IPS-NIHi11 (cell line): Measurements from ENCODE around the gene LRSAM1.
"Not testable (repeated sequence)": the region's sequence is repeated elsewhere in the genome, so short reads cannot be mapped to it uniquely, and the experiment has no call there.

ENCODE experiments used
- DNase-seq: peaks from one replicate; pipeline ENCODE4 v3.0.0; 2012; ENCODE audit warnings: mixed read lengths, low spot score

LRSAM1 gene

DNA sequence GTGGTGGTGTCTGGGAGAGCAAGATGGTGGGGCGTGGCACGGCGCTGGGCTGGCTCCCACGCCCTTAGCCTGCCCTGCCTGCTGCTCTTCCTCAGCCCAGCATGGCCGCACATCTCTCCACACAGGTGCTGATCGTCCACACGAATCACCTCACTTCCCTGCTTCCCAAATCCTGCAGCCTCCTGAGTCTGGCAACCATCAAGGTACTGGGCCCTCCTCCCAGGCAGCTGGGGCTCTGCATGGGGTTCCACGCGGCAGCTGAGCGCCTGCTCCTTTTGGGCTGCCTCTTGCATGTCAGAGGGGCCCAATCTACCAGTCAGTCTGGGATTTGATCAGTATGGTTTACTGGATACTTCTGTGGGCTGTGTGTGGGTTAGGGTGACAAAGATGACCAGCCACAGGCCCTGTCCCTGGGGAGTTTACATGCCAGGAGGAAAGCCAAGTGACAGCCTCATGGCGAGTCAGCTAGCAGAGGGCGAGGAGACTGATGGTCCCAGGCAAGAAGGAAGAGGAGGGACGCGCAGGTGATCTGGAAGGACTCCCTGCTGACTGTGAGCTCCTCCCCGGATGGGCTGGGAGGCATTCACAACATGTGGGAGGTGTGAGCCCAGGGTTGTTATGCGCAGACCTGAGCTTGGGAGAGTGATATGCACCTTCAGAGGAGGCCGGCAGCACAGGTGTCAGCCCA, 6.0 kb downstream of the LRSAM1 start:
- no peak for DNase-seq

DNA sequence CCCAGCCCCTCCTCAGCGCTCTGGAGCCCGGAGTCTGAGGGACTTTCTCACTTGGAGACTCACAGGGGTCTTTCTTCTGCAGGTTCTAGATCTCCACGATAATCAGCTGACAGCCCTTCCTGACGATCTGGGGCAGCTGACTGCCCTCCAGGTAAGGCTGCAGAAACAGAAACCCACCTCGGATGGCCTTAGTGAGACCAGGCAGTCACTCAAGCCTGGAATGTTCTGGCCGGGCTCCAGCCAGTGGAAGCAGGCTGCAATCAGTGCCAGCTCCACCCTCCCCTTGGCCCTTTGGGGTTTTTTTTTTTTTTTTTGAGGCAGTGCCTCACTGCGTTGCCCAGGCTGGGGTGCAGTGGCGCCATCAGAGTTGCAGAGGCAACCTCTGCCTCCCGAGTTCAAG, 7.6 kb downstream of the LRSAM1 start:
- DNase-seq: no peak

DNA sequence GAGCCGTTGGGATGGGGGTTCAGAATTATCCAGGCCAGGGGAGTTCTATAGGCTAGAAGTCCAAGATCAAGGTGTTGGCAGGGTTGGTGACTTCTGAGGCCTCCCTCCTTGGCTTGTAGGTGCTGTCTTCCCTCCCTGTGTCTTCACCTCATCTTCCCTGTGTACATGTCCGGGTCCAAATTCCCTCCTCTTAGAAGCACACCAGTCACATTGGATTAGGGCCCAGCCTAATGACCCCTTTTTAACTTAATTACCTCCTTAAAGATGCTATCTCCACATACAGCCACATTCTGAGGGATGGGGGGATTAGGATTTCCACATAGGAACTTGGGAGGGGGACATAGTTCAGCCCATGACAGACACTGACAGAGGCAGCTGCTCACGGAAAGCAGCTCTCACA, 12.1 kb downstream of the LRSAM1 start:
- no peak for DNase-seq

DNA sequence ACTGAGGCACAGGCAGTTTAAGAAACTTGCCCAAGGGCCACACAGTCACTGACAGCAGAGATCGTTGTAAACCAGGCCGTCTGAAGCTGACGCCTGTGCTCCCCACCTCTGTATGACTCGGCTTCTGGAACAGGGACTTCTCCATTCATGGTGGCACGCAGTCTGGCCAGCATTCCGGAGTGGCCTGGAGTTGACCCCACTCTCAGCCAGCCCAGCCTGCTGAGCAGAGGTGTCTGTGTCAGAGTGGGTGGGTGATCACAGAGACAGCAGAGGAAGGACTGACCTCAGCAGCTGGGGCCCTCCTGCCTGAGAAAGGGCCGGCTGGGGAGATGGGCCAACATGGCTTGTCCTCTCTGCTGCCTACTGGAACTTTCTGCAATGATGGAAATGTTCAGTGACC, 12.6 kb downstream of the LRSAM1 start:
- no peak for DNase-seq

DNA sequence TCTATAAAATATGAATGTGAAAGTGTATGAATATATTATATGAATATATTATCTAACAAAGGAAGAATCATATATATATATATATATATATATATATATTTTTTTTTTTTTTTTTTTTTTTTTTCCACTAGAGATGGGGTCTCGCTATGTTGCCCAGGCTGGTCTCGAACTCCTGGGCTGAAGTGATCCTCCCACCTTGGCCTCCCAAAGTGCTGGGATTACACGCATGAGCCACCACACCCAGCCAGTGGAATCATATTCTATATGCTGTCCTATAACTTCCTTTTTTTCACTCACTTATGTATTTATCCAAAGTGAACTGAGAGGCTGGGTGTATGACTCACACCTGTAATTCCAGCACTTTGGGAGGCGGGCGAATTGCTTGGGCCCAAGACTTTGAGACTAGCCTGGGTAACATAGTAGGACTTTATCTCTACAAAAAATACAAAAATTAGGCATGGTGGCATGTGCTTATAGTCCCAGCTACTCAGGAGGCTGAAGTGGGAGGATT, 15.2 kb downstream of the LRSAM1 start:
- not testable (repeated sequence) for DNase-seq

DNA sequence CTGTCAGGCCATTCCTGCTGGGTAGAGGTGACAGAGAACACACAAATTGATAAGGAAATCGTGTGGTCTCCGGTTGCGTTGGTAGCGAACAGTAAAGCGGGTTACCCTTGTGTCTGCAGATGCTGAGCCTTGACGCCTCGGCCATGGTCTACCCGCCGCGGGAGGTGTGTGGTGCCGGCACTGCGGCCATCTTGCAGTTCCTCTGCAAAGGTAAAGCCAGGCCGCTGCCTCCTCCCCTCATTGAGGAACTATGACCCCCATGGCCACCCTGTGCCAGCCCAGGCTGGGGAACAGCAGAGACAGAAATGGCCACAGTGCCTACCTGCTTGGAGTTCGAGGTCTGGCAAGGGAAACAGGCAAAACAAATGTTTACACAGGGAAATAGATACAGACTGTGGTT, 16.3 kb downstream of the LRSAM1 start:
- no peak for DNase-seq

DNA sequence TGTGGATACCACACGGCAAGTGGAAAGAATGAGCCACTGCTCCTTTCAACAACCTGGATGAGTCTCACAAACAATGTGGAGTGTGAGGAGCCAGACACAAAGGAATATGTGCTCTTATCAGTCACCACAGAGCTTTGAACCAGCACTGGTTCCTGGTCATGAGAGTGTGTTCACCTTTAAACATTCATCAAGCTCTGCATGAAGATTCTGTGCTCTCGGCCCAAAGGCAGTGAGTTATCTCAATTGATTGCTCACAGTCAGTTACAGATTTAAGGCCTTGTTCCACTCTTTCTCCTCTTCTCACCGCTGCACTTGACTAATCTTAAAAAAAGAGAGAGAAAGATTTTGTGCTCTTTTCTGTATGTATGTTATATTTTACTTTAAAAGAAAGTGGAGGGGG, 19.4 kb downstream of the LRSAM1 start:
- no peak for DNase-seq

GRCh38 chr9:127473501-127473900, 22.2 kb downstream of the LRSAM1 start:
- DNase-seq: no peak

- DNase-seq: no peak
Measured at GRCh38 chr9:127473932-127474331, 22.6 kb downstream of the LRSAM1 start.

DNA sequence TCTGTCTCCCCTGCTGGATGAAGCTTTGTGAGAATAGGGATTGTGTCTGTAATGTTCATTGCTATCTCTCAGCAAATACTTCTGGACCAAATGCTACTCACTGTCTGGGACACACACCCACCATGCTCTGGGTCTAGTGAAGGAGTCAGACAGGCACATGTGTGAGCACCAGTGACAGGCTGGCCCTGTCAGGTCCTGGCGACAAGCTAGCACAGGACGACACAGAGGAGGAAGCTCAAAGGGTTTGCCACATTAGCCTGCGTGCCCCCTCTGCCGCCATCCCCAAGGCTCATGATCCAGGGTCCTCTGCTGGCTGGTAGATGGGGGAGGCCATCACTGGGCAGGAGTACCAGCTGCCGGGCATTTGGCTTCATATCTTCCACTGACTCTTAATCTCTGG, 23.3 kb downstream of the LRSAM1 start:
- no peak for DNase-seq

GRCh38 chr9:127479507-127480081, 28.3 kb downstream of the LRSAM1 start:
- DNase-seq: no peak

- no peak for DNase-seq
Measured at GRCh38 chr9:127482662-127483061, 31.4 kb downstream of the LRSAM1 start.

GRCh38 chr9:127485995-127486394, 34.7 kb downstream of the LRSAM1 start:
- no peak for DNase-seq

DNA sequence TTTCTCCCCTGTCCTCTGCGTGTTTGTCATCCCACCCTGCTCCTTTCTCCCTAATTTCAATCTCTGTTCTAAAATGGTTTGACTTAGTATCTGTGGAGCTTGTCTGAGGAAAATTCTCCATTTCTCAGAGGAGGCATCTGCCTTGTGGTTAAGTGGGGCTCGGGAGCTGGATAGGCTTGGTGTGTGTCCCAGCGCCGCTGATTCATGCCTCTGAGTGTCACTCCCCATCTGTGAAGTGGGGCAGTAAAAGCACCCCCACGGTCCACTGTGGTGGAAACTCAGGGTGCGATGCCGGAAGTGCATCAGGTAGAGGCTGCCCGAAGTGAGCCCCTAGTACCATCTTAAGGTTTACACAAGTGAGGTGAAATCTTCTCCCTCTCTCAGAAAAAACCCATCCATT, 37.6 kb downstream of the LRSAM1 start:
- no peak for DNase-seq

DNA sequence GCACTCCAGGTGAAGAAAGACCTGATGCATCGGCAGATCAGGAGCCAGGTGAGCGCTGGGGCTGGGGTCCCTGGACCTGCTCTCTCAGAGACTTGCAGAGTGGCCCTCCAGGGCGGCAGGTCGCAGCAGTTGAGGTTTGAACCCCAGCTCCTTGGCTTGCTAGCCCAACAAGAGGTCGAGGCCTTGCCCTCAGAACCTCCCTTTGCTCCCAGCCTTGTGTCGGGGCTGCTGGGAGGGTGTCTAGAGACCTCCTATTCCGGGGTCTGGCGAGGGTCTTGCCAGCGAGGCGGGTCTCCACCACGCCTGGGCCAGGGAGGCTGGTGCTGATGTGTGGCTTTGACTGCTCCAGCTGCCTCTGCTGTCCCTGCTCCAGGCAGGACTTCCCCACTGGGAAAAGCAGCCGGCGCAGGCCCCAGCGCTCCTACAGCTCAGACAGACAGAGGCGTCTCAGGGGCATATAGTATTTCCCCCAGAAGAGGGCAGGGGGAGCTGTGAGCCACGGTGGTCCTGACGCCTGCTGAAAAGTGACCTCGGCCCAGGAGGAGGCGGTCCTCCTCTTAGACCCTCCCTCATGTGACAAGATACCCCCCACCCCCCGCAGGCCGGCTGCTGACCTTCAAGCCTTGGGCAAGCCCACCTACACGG, 38.3 kb downstream of the LRSAM1 start:
- DNase-seq: peak; percentile 86

- no peak for DNase-seq
Measured at GRCh38 chr9:127490535-127491230, 39.4 kb downstream of the LRSAM1 start.

DNA sequence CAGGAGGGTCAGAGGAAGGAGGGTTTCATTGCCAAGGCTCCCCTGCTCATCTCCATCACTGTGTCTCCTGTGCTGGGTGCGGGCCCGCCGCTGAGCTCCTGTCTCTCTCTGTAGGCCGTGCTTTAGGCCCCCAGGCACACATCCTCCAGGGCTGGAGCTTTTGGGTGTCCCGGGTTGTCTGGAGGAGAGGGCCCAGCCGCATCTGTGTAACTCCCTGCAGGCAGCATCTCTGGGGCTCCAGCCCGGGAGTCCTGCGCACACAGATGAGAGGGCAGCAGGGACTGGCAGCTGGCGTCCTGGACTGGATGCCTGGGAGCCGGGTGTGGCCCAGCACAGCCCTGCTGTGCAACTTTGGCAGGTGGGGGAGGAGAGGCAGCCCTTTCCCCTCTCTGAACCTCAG, 40.2 kb downstream of the LRSAM1 start:
- DNase-seq: no peak

DNA sequence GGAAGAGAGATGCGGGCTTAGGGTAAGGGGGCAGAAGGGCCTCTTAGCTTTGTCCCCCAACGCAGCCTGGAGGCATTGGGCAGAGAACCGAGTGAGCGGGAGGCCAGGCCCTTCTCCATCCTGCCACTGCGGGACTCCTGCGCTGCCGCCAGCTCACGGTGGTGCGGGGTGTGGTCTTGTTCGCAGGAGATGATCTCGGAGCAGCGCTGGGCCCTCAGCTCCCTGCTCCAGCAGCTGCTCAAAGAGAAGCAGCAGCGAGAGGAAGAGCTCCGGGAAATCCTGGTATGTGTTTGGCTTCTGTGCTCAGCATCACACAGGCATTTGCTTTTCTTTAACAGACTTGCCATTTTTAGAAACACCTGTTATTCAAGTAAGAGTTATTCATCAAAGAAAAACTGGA, 41.3 kb downstream of the LRSAM1 start:
- DNase-seq: no peak

DNA sequence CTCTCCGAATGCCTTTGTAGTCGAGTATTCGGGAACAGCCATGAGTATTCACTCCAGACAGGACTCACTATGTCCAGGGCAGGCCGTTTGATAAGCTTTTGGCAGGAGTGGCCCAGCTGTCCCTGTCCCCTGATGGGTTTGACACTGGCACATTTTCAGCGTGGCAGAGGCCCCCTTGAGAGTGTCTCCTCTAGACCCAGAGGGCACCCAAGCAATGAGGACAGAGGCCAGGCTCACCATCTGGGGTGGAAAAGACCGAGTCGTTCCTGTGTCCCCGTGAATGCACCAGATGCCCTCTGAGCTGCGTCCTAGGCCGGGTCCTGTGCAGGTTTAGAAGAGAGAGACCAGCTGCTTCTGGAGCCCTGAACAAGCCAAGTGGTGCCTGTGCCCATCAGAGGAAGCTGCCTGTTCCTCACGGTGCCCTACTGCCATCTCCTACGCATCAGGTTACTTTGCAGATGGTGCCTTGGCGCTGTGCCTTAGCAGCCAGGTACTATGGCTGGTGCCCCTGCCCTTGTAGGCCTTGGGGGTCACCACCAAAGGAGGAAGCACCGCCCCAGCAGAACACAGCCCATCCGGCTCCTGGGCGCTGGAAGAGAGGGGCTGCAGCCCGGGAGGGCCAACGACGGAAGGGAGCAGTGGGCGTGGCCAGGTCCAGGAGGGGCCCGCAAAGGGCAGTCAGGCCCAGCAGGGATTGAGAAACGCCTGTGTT, 42.4 kb downstream of the LRSAM1 start:
- no peak for DNase-seq

DNA sequence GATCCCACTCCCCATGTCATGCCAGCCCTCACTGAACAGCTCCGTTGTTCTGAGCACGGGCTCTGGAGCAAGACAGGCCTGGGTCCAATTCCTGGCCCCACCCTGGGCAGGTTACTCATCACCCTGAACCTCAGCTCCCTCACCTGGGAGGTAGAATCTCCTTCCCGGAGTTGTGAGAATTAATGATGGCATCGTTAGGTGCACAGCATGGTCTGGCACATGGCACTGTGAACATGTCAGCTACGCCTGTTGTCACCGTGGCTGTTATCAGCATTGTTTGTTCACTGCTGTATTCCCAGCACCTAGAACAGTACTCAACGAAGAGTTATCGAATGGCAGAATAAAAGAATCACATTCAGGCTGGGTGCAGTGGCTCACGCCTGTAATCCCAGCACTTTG, 43.0 kb downstream of the LRSAM1 start:
- no peak for DNase-seq

DNA sequence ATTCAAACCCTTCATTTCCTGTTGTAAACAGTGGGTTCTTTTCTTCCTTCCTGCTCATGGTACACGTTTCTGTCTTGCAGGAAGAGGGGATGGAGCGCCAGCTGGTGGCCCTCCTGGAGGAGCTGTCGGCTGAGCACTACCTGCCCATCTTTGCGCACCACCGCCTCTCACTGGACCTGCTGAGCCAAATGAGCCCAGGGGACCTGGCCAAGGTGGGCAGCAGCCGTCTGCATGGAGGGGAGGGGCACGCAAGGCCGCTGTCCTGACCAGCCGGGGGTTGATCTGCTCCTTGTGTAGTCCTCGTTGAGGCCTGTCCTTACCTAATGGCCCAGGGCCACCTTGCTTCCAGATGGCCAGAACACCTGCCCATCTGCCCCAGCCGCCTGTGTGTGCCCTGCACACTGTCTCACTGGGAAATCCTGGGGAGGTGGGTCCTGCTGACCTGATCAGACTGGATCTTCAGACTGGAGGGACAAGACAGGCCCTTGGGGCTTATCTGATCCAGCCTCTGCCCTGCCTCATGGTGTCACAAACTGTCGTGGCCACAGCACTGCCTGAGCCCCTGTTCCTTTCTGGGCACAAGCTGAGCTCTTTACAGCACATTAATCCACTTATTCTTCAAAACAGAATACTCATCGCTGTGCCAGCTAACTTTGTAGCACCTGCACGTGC, 44.7 kb downstream of the LRSAM1 start:
- DNase-seq: no peak

GRCh38 chr9:127496974-127497373, 45.7 kb downstream of the LRSAM1 start:
- DNase-seq: no peak
